ENCODE results near the gene FLG. TPM values are rescaled to one million over a fixed set of nuclear protein-coding genes. Genes with fewer than 3 reads are reported as not detected.

The FLG gene
- polyA plus RNA-seq: 10 to 100 TPM in 1 of 2 donors, 1 to 10 TPM in 1; 1.8 to 34.7 TPM

DNA sequence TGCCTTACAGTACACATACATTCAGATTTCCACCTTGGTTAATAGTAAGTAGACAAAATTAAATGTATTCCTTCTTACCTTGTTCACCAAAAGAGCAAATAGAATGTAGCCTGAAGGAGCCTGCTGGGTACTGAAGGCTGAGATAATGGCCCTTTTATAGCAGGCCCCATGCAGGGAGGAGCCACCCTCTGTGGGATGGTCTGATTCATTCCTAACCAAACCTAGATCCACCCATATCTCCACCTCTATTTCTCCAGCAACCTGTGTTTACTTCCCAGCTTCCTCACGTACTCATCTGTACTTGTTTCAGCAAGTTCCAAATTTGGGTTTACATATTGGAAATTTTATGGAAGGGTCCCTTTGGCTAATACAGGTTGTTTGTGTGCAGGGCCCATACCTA lies at the start of gene FLG:
Gene FLG (minus strand): TSS at position 129 of the 400 bp plus-strand sequence. CDS start 9,783 bp downstream, outside the sequence.
- Histone ChIP-seq H3K27me3 (ENCODE audit: control insufficient read depth in 1 of 2, insufficient read depth in 2 of 2, low read length in 2 of 2) (no peaks in the 10 kb centered on the region), H3K9me3 (ENCODE audit: control insufficient read depth in 2 of 2, insufficient read depth in 1 of 2, low read depth in 1 of 2, low read length in 1 of 2) (no peaks in the 10 kb centered on the region), H3K36me3 (ENCODE audit: control insufficient read depth in 2 of 2, insufficient read depth in 2 of 2, low read length in 1 of 2) (no peaks in the 10 kb centered on the region), H3K4me1 (ENCODE audit: control insufficient read depth in 2 of 2, insufficient read depth in 2 of 2, low read length in 1 of 2) (no peaks in the 10 kb centered on the region), H3K4me3 (ENCODE audit: low read depth in 1 of 2, low read length in 2 of 2) (no peak within 1 kb of the TSS), H3K27ac (ENCODE audit: low read depth in 2 of 2, low read length in 1 of 2) (no peak within 1 kb of the TSS)
- WGBS, 2 donors: 42 to 67% methylated on average over 1 of the region's 1 CpG

DNA sequence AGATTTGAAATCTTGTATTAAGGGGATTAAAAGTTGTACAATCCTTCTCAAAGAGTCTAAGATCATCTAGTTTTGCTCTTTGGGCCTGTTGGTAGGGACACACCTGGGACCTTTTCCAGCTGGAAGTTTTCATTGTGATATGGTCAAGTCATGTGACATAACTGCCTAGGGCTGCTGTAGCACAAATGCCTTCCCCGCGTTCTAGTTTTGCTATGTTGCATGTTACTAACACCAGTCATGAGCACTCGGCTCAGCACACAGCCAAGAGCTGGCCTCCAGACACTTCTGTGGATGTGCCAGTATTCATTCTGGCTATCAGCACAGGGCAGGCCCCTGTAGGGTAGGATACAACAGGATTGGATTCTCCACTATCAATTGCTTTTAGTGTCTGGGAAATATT lies 49.4 kb upstream of the FLG start:
- H3K27me3 ChIP-seq (ENCODE audit: control insufficient read depth in 1 of 2, insufficient read depth in 2 of 2, low read length in 2 of 2): no peaks in the 10 kb centered on the region
- H3K27ac ChIP-seq (ENCODE audit: low read depth in 2 of 2, low read length in 1 of 2): no peak overlapping the region
- 38 to 53% methylated on average over 3 of the region's 3 CpGs for WGBS, 2 donors
- no peaks in the 10 kb centered on the region for H3K36me3 ChIP-seq (ENCODE audit: control insufficient read depth in 2 of 2, insufficient read depth in 2 of 2, low read length in 1 of 2)
- H3K9me3 ChIP-seq (ENCODE audit: control insufficient read depth in 2 of 2, insufficient read depth in 1 of 2, low read depth in 1 of 2, low read length in 1 of 2): no peaks in the 10 kb centered on the region
- H3K4me1 ChIP-seq (ENCODE audit: control insufficient read depth in 2 of 2, insufficient read depth in 2 of 2, low read length in 1 of 2): no peaks in the 10 kb centered on the region
- H3K4me3 ChIP-seq (ENCODE audit: low read depth in 1 of 2, low read length in 2 of 2): no peak overlapping the region

DNA sequence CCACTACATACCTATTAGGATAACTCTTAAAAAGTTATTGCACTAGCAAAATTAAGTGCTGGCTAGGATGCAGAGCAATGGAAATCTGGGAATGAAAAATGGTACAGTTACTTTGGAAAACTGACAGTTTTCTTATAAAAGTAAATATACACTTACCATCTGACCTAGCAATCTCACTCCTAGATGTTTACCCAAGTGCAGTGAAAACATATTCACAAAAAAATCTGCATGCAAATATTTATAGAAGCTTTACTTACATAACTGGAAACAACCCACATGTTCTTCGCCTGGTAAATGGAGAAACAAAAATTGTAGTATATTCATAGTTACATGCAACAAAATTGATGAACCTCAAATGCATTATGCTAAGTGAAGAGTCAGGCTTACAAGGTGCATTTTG lies 47.6 kb upstream of the FLG start:
- 71 to 78% methylated on average over 1 of the region's 1 CpG for WGBS, 2 donors
- Histone ChIP-seq H3K27me3 (ENCODE audit: control insufficient read depth in 1 of 2, insufficient read depth in 2 of 2, low read length in 2 of 2) (no peaks in the 10 kb centered on the region), H3K36me3 (ENCODE audit: control insufficient read depth in 2 of 2, insufficient read depth in 2 of 2, low read length in 1 of 2) (no peaks in the 10 kb centered on the region), H3K4me3 (ENCODE audit: low read depth in 1 of 2, low read length in 2 of 2) (no peak overlapping the region), H3K9me3 (ENCODE audit: control insufficient read depth in 2 of 2, insufficient read depth in 1 of 2, low read depth in 1 of 2, low read length in 1 of 2) (no peaks in the 10 kb centered on the region), H3K27ac (ENCODE audit: low read depth in 2 of 2, low read length in 1 of 2) (no peak overlapping the region), H3K4me1 (ENCODE audit: control insufficient read depth in 2 of 2, insufficient read depth in 2 of 2, low read length in 1 of 2) (no peaks in the 10 kb centered on the region)

DNA sequence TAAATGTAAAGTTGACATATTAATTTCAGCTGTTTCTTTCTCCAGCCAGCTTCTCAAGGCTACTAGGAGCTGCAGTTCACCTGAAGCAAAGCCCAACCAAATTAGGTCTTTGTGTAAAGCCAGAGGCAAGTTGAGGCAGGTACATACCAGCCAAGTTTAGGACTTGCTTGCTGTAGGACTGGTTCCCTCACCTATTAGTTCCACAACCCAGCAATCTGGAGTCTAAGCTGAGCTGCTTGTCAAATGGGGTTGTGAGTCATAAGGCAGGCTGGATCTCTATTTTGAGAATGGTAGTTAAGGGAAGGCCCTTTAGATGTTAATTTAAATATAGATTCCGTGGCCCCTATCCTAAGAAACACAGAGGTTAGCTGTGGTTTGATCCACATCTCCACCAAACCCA lies 42.4 kb upstream of the FLG start:
- peak overlapping the region in 1 of 2 donors; percentile 64 for H3K27ac ChIP-seq (ENCODE audit: low read depth in 2 of 2, low read length in 1 of 2)
- WGBS, 2 donors: 14 to 35% methylated on average over 1 of the region's 1 CpG
- no peaks in the 10 kb centered on the region for H3K4me1 ChIP-seq (ENCODE audit: control insufficient read depth in 2 of 2, insufficient read depth in 2 of 2, low read length in 1 of 2)

DNA sequence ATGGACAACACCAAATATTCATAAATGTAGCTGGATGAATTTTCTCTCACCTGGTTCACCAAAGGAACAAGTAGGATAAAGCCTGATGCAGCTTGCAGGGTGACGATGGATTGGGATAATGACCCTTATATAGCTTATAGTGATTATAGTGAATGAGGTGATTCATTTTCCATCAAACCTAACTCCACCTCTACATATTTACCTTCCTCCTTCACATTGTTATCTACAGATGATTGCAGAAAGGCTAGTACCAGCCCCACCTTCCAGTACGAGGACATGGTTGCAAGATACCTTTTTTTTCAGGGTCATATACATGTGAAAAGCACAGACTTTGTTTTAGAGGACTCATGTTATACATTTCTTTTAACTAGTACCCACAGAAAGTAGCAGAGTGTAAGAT lies 34.9 kb upstream of the FLG start, which contains the start of gene FLG2:
Gene FLG2 (minus strand): TSS at position 101 of the 400 bp plus-strand sequence. CDS start 1,122 bp downstream, outside the sequence.
- Histone ChIP-seq H3K4me3 (ENCODE audit: low read depth in 1 of 2, low read length in 2 of 2) (no peak within 1 kb of the TSS), H3K36me3 (ENCODE audit: control insufficient read depth in 2 of 2, insufficient read depth in 2 of 2, low read length in 1 of 2) (no peaks in the 10 kb centered on the region), H3K27ac (ENCODE audit: low read depth in 2 of 2, low read length in 1 of 2) (no peak within 1 kb of the TSS), H3K27me3 (ENCODE audit: control insufficient read depth in 1 of 2, insufficient read depth in 2 of 2, low read length in 2 of 2) (no peaks in the 10 kb centered on the region), H3K9me3 (ENCODE audit: control insufficient read depth in 2 of 2, insufficient read depth in 1 of 2, low read depth in 1 of 2, low read length in 1 of 2) (peaks cover 2 to 3% of the 10 kb centered on the region in 2 donors), H3K4me1 (ENCODE audit: control insufficient read depth in 2 of 2, insufficient read depth in 2 of 2, low read length in 1 of 2) (no peaks in the 10 kb centered on the region)
- WGBS, 2 donors: 59 to 74% methylated on average over 2 of the region's 2 CpGs

More for the DNA sequence above, 42.4 kb upstream of the FLG start:
- Histone ChIP-seq H3K27me3 (ENCODE audit: control insufficient read depth in 1 of 2, insufficient read depth in 2 of 2, low read length in 2 of 2) (no peaks in the 10 kb centered on the region), H3K4me3 (ENCODE audit: low read depth in 1 of 2, low read length in 2 of 2) (no peak overlapping the region), H3K36me3 (ENCODE audit: control insufficient read depth in 2 of 2, insufficient read depth in 2 of 2, low read length in 1 of 2) (no peaks in the 10 kb centered on the region), H3K9me3 (ENCODE audit: control insufficient read depth in 2 of 2, insufficient read depth in 1 of 2, low read depth in 1 of 2, low read length in 1 of 2) (no peaks in the 10 kb centered on the region)

DNA sequence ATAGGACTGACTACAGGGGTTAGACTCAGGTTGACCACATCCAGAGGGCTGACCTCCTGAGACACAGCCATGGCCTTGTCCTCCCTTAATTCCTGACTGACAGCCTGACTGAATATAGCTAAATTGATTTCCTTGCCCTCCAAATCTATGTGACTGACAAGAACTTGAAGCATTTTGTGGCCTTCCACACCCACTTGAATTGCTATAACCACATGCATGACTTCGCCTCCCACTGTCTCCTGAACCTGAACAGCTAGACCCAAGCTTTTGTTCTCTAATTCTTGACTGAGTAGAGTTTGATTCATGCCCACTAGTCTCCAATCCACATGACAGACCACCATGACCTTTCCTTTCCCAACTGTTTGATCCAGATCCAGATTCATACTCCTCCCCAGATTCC lies 31.7 kb upstream of the FLG start:
- no peak overlapping the region for H3K4me3 ChIP-seq (ENCODE audit: low read depth in 1 of 2, low read length in 2 of 2)
- peaks cover 8 to 14% of the 10 kb centered on the region in 2 donors for H3K9me3 ChIP-seq (ENCODE audit: control insufficient read depth in 2 of 2, insufficient read depth in 1 of 2, low read depth in 1 of 2, low read length in 1 of 2)
- no peaks in the 10 kb centered on the region for H3K36me3 ChIP-seq (ENCODE audit: control insufficient read depth in 2 of 2, insufficient read depth in 2 of 2, low read length in 1 of 2)
- H3K27me3 ChIP-seq (ENCODE audit: control insufficient read depth in 1 of 2, insufficient read depth in 2 of 2, low read length in 2 of 2): no peaks in the 10 kb centered on the region
- WGBS, 2 donors: 44 to 63% methylated on average over 1 of the region's 1 CpG
- H3K27ac ChIP-seq (ENCODE audit: low read depth in 2 of 2, low read length in 1 of 2): no peak overlapping the region
- H3K4me1 ChIP-seq (ENCODE audit: control insufficient read depth in 2 of 2, insufficient read depth in 2 of 2, low read length in 1 of 2): no peaks in the 10 kb centered on the region

DNA sequence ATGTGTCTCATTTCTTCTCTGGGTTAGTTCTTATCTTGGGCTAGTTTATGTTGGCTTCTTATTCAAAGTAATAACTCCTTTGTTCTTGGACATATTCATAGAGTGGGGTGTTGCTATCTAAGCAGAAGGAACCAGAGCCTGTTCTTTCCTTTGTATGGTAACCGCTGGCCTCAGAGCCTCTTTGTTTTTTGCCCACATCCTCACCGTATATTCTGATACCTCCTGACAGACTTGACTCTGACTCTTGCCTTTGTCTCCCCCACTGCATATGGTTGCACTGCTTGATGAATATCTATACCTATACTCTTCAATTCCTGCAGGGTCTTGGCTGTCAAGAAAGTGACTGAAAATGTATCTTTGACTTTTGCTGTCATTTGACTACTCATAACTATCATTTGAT lies 24.6 kb upstream of the FLG start:
- peaks cover 0 to 3% of the 10 kb centered on the region in 2 donors for H3K36me3 ChIP-seq (ENCODE audit: control insufficient read depth in 2 of 2, insufficient read depth in 2 of 2, low read length in 1 of 2)
- no peak overlapping the region for H3K27ac ChIP-seq (ENCODE audit: low read depth in 2 of 2, low read length in 1 of 2)
- H3K4me1 ChIP-seq (ENCODE audit: control insufficient read depth in 2 of 2, insufficient read depth in 2 of 2, low read length in 1 of 2): peaks cover 0 to 4% of the 10 kb centered on the region in 2 donors
- H3K9me3 ChIP-seq (ENCODE audit: control insufficient read depth in 2 of 2, insufficient read depth in 1 of 2, low read depth in 1 of 2, low read length in 1 of 2): peaks cover 6 to 12% of the 10 kb centered on the region in 2 donors
- H3K4me3 ChIP-seq (ENCODE audit: low read depth in 1 of 2, low read length in 2 of 2): no peak overlapping the region
- H3K27me3 ChIP-seq (ENCODE audit: control insufficient read depth in 1 of 2, insufficient read depth in 2 of 2, low read length in 2 of 2): no peaks in the 10 kb centered on the region
- WGBS, 2 donors: 86 to 89% methylated on average over 2 of the region's 2 CpGs

DNA sequence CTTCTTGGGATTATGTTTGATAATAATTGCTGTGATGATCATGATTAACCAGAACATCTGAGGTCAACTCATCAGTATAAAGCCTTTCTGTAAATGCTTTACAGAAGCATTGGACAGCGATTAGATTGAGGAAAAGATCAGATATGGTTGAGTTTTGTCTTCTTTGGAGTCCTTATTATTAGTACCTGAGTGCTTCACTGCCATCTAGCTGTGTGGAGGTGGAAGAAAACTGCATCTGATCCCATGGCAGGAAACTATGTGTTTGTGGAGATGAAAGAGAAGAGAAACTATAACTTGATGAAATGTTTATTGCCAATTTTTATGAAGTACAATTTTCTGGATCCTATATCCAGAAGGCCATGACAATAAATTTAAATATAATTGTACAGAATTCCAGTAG lies 23.4 kb upstream of the FLG start:
- Histone ChIP-seq H3K36me3 (ENCODE audit: control insufficient read depth in 2 of 2, insufficient read depth in 2 of 2, low read length in 1 of 2) (peaks cover 0 to 3% of the 10 kb centered on the region in 2 donors), H3K9me3 (ENCODE audit: control insufficient read depth in 2 of 2, insufficient read depth in 1 of 2, low read depth in 1 of 2, low read length in 1 of 2) (peaks cover 6 to 8% of the 10 kb centered on the region in 2 donors), H3K4me3 (ENCODE audit: low read depth in 1 of 2, low read length in 2 of 2) (no peak overlapping the region), H3K27ac (ENCODE audit: low read depth in 2 of 2, low read length in 1 of 2) (no peak overlapping the region), H3K27me3 (ENCODE audit: control insufficient read depth in 1 of 2, insufficient read depth in 2 of 2, low read length in 2 of 2) (no peaks in the 10 kb centered on the region), H3K4me1 (ENCODE audit: control insufficient read depth in 2 of 2, insufficient read depth in 2 of 2, low read length in 1 of 2) (peaks cover 0 to 4% of the 10 kb centered on the region in 2 donors)
- WGBS, 2 donors: 36 to 45% methylated on average over 1 of the region's 1 CpG

DNA sequence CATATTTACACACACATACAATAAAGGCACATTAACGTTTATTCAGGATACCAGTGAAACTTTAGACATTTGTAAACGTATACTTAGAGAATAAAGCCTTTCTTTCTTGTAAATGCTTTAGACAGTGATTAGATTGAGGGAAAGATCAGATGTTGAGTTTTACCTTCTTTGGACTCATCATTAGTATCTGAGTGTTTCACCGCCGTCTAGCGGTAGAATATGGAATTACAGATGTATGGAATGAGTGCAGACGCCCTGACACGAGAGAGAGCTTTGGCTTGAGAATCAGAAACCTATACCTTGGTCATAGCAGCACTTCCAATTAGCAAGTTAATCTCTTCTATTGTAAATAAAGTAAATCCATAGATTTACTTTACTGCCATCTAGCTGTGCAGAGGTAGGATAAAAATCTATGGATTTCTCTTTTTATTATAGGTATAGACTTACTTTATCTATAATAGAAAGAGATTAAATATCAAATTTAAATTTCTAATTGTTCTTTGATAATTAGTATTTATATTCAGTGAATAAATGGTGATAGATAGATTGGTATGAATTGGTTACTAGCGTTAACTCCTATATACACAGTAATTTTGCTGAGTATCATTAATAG lies 22.2 kb upstream of the FLG start:
- 9 to 10% methylated on average over 8 of the region's 8 CpGs for WGBS, 2 donors
- no peaks in the 10 kb centered on the region for H3K27me3 ChIP-seq (ENCODE audit: control insufficient read depth in 1 of 2, insufficient read depth in 2 of 2, low read length in 2 of 2)
- H3K4me3 ChIP-seq (ENCODE audit: low read depth in 1 of 2, low read length in 2 of 2): no peak overlapping the region
- H3K36me3 ChIP-seq (ENCODE audit: control insufficient read depth in 2 of 2, insufficient read depth in 2 of 2, low read length in 1 of 2): peaks cover 0 to 3% of the 10 kb centered on the region in 2 donors
- peaks cover 0 to 4% of the 10 kb centered on the region in 2 donors for H3K4me1 ChIP-seq (ENCODE audit: control insufficient read depth in 2 of 2, insufficient read depth in 2 of 2, low read length in 1 of 2)
- H3K27ac ChIP-seq (ENCODE audit: low read depth in 2 of 2, low read length in 1 of 2): no peak overlapping the region
- H3K9me3 ChIP-seq (ENCODE audit: control insufficient read depth in 2 of 2, insufficient read depth in 1 of 2, low read depth in 1 of 2, low read length in 1 of 2): peaks cover 5 to 6% of the 10 kb centered on the region in 2 donors

DNA sequence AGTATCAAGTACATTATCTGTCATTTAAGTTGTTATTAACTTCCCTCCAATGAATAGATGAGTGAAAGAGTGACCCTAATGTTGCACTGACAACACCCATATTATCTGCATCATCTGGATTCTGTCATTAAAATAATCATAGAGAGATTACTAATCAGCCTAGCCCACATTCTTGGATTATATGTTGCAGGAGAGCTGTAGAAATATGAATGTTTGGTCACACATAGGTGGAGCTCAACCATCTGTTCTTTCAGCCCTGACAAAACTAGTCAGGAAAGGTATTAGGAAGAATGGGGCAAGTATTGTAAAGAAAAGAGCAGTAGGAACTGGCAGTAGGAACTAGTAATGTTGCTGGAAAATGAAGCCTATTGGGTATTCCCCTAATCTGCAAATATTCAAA lies 19.4 kb upstream of the FLG start:
- H3K27me3 ChIP-seq (ENCODE audit: control insufficient read depth in 1 of 2, insufficient read depth in 2 of 2, low read length in 2 of 2): no peaks in the 10 kb centered on the region
- no peaks in the 10 kb centered on the region for H3K36me3 ChIP-seq (ENCODE audit: control insufficient read depth in 2 of 2, insufficient read depth in 2 of 2, low read length in 1 of 2)
- H3K4me1 ChIP-seq (ENCODE audit: control insufficient read depth in 2 of 2, insufficient read depth in 2 of 2, low read length in 1 of 2): no peaks in the 10 kb centered on the region
- H3K4me3 ChIP-seq (ENCODE audit: low read depth in 1 of 2, low read length in 2 of 2): no peak overlapping the region
- no peaks in the 10 kb centered on the region for H3K9me3 ChIP-seq (ENCODE audit: control insufficient read depth in 2 of 2, insufficient read depth in 1 of 2, low read depth in 1 of 2, low read length in 1 of 2)
- peak overlapping the region in 1 of 2 donors; percentile 21 for H3K27ac ChIP-seq (ENCODE audit: low read depth in 2 of 2, low read length in 1 of 2)
